Osteocyte (in vitro differentiated cells): ENCODE measurements around the gene ARID2. TPM values are rescaled to one million over a fixed set of nuclear protein-coding genes. Genes with fewer than 3 reads are reported as not detected.

Experiments
- DNase-seq: peaks from one replicate; pipeline ENCODE4 v3.0.0; 2021; ENCODE audit warnings: mixed read lengths; ENCODE audit not compliant: unreplicated experiment; ENCODE audit errors: extremely low spot score
- H3K27ac Mint-ChIP-seq: one replicate; pipeline ENCODE4 v1.8.0; 2021; ENCODE audit warnings: mild to moderate bottlenecking, mixed read lengths; ENCODE audit not compliant: unreplicated experiment
- H3K27me3 Mint-ChIP-seq: one replicate; pipeline ENCODE4 v1.8.0; 2021; ENCODE audit warnings: mixed read lengths; ENCODE audit not compliant: unreplicated experiment
- H3K36me3 Mint-ChIP-seq: one replicate; pipeline ENCODE4 v1.8.0; 2021; ENCODE audit warnings: mixed read lengths; ENCODE audit not compliant: unreplicated experiment
- H3K4me1 Mint-ChIP-seq: one replicate; pipeline ENCODE4 v1.8.0; 2021; ENCODE audit warnings: mixed read lengths; ENCODE audit not compliant: unreplicated experiment
- H3K4me3 Mint-ChIP-seq: one replicate; pipeline ENCODE4 v1.8.0; 2021; ENCODE audit warnings: mild to moderate bottlenecking, moderate library complexity, mixed read lengths; ENCODE audit not compliant: unreplicated experiment
- H3K9me3 Mint-ChIP-seq: one replicate; pipeline ENCODE4 v1.8.0; 2021; ENCODE audit warnings: mixed read lengths; ENCODE audit not compliant: unreplicated experiment
- CTCF ChIP-seq: fragments of 200-600 bp; sonication (generic); IDR thresholded peaks from 2 replicates; pipeline ENCODE4 v1.5.0; 2021; ENCODE audit warnings: antibody characterized with exemption, mild to moderate bottlenecking, moderate library complexity
- total RNA-seq: library from RNA; stranded (reverse); gene quantifications from 2 replicates; pipeline ENCODE4 v1.2.1, GENCODE V29; 2021

The ARID2 gene
- total RNA-seq, 1 donor from 2014 or later, result 38.1 TPM

DNA sequence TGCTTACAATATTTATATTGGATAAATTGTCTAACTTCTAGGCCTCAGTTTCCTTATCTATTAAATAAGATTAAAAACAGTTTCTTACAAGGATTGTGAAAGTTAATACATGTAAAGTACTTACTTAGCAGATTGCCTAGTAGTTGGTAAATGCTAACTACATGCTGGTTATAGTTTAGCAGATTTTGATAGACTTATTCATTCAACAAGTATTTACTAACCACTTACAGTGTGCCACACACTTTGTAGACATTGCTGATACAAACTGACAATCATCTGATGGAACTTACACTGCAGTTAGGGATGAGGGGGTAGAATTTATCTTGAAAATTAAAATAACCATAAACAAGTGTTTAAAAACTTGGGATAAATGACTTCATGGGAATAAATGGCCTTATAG is 50.4 kb downstream of the ARID2 start:
- Mint-ChIP-seq H3K27me3 (no peaks in the 10 kb centered on the region), H3K4me1 (peaks cover 13% of the 10 kb centered on the region), H3K36me3 (no peaks in the 10 kb centered on the region), H3K4me3 (no peak overlapping the region), H3K27ac (no peak overlapping the region), H3K9me3 (no peaks in the 10 kb centered on the region)
- no peak for TF ChIP-seq CTCF
- no peak for DNase-seq

DNA sequence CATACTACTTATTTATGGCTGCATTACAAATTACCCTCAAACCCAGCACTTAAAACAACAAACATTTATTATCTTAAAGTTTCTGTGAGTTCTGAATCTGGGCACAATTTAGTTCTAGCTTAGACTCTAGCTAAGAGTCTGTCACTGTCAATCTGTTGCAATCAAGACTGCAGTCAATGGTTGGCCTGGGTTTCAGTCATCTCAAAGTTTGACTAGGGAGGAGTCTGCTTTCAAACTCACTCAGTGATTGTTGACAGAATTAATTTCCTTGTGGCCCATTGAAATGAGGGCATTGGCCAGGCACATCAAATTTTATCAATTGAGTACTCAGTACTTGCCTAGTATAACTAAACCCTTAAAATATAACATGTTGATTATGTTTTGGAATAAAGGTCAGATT is 51.6 kb downstream of the ARID2 start:
- no peaks in the 10 kb centered on the region for H3K9me3 Mint-ChIP-seq
- no peak for DNase-seq
- TF ChIP-seq CTCF, result no peak
- no peak overlapping the region for H3K4me3 Mint-ChIP-seq
- H3K27ac Mint-ChIP-seq, result no peak overlapping the region
- no peaks in the 10 kb centered on the region for H3K27me3 Mint-ChIP-seq
- H3K36me3 Mint-ChIP-seq, result no peaks in the 10 kb centered on the region
- peaks cover 7% of the 10 kb centered on the region for H3K4me1 Mint-ChIP-seq

DNA sequence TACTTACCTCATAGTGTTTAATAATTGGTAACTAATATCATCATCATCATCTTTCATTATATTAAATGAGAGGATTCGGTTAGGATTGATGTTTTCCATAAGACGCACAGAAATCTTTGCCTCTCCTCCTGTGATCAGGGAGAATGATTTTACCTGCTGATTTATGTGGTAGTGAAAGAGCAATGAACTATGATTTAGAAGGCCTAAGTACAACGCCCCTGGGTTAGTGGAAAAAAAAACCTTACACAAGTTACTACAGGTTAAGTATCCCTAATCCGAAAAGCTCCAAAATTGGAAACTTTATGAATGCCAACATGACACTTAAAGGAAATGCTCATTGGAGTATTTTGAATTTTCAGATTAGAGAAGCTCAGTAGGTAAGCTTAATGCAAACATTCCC is 55.8 kb downstream of the ARID2 start:
- no peak overlapping the region for H3K27ac Mint-ChIP-seq

GRCh38 chr12:45789025-45789424 is 59.5 kb downstream of the ARID2 start:
- no peak overlapping the region for H3K27ac Mint-ChIP-seq
- no peaks in the 10 kb centered on the region for H3K27me3 Mint-ChIP-seq
- DNase-seq, result no peak
- H3K36me3 Mint-ChIP-seq, result no peaks in the 10 kb centered on the region
- TF ChIP-seq CTCF, result no peak
- H3K9me3 Mint-ChIP-seq, result no peaks in the 10 kb centered on the region
- H3K4me1 Mint-ChIP-seq, result peaks cover 9% of the 10 kb centered on the region
- H3K4me3 Mint-ChIP-seq, result no peak overlapping the region

More for the DNA sequence above, 55.8 kb downstream of the ARID2 start:
- H3K36me3 Mint-ChIP-seq, result no peaks in the 10 kb centered on the region
- no peak for TF ChIP-seq CTCF
- peaks cover 9% of the 10 kb centered on the region for H3K4me1 Mint-ChIP-seq
- H3K9me3 Mint-ChIP-seq, result no peaks in the 10 kb centered on the region
- H3K4me3 Mint-ChIP-seq, result no peak overlapping the region
- no peaks in the 10 kb centered on the region for H3K27me3 Mint-ChIP-seq
- DNase-seq, result no peak

- no peaks in the 10 kb centered on the region for H3K27me3 Mint-ChIP-seq
- no peak for DNase-seq
- no peak for TF ChIP-seq CTCF
- no peak overlapping the region for H3K4me3 Mint-ChIP-seq
- H3K36me3 Mint-ChIP-seq, result peaks cover 8% of the 10 kb centered on the region
- no peaks in the 10 kb centered on the region for H3K9me3 Mint-ChIP-seq
- no peak overlapping the region for H3K27ac Mint-ChIP-seq
- peaks cover 7% of the 10 kb centered on the region for H3K4me1 Mint-ChIP-seq
These were observed 64.9 kb downstream of the ARID2 start for GRCh38 chr12:45794422-45794821.
